Iris pigment epithelial cell (primary cell): ENCODE results near the gene PTX4.

ENCODE experiments used
- DNase-seq: peaks from one replicate; pipeline ENCODE4 v3.0.0-alpha.2; 2011; ENCODE audit warnings: low read depth

Gene PTX4, protein sequence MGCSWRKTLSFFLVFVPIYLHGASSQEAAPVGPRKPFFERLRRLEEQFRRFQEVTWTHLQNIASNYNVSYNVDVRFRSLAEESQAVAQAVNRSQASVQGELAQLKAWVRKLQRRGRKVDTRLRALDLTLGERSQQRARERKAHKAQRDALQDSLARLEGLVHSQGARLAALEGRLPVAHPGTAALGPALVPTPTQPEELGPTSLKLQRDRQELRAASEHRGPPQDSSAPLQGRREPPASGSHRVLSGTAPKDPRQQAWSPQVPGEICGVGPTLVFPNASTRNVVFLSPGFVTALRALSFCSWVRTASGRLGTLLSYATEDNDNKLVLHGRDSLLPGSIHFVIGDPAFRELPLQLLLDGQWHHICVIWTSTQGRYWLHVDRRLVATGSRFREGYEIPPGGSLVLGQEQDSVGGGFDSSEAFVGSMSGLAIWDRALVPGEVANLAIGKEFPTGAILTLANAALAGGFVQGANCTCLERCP

DNA sequence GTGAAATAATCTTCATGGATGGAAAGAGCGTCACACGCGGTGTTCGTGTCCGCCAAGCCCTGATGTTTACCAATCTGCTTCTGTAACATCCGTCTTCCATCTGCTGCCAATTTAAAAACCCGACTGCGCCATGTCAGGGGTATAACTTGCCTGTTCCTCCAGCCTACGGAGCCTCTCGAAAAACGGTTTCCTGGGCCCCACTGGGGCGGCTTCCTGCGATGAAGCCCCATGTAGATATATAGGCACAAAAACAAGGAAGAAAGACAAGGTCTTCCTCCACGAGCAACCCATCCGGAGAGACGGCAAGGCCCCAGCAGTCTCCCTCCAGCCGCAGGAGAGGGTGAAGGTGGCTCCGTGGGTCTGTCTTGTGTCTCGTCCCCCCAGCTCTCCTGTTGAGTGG lies at the start of gene PTX4:
Gene PTX4 (minus strand): TSS at position 326 of the 400 bp plus-strand sequence. CDS start 35 bp downstream, at position 291.
- no peak for DNase-seq

DNA sequence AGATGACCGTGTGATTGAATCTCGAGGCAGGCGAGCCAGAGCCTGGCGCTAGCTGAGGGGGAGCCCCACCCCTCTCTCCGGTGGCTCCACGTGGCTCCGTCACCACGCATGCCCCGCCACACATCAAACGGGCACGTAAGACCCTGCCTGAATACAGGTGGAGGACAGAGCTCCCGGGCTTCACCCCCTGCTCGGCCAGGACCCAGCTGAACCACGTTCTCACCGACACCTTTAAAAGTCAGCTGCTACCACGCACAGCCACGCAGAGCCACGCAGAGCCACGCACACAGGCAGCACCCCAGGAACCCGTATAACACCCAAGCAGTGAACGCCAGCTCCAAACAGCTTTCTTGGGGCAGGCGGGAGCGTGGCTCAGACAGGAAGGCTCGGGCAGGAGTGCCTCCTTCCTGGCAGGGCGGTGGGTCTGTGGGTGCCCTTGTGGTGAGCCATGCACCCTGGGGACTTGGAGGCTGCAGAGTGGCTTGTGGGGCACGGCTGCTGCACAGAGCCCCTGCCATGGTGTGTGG lies 49.1 kb upstream of the PTX4 start:
- no peak for DNase-seq

DNA sequence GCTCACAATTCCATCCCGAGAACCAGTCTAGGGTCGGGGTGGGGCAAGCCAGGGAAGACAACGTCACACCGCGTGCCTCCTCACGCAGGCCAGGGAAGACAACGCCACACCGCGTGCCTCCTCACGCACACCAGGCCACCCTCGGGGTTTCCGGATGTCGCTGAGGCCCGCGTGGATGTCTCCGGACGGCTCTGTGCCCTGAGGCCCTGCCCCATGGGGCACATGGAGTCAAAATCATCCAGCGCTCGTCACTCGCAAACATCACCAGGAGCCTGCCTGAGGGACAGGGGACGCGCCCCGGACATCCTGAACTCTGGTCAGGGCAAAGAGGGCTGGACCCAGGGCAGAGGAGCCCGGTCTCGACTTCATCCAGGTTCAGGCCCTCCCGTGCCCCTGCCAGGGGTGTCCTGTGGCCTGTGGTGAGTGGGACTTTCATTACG lies 48.4 kb upstream of the PTX4 start:
- no peak for DNase-seq

DNA sequence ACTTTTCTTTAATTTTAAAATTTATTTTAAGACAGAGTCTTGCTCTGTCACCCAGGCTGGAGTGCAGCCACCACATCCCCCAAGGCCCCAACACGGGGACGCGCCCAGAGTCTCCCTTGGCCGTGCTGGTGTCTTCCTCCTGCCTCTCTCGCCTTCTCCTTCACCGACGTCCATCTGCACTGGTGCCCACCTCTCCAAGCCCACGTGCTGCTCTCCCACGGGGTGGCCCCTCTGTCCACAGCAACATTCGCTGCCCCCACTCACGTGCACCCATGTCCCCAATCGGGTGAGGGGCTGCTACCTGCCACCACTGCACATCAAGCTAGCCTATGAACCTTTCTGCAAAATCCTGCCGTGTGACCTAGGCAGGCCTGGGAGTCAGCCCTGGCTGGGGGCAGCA lies 47.9 kb upstream of the PTX4 start:
- DNase-seq, result no peak

DNA sequence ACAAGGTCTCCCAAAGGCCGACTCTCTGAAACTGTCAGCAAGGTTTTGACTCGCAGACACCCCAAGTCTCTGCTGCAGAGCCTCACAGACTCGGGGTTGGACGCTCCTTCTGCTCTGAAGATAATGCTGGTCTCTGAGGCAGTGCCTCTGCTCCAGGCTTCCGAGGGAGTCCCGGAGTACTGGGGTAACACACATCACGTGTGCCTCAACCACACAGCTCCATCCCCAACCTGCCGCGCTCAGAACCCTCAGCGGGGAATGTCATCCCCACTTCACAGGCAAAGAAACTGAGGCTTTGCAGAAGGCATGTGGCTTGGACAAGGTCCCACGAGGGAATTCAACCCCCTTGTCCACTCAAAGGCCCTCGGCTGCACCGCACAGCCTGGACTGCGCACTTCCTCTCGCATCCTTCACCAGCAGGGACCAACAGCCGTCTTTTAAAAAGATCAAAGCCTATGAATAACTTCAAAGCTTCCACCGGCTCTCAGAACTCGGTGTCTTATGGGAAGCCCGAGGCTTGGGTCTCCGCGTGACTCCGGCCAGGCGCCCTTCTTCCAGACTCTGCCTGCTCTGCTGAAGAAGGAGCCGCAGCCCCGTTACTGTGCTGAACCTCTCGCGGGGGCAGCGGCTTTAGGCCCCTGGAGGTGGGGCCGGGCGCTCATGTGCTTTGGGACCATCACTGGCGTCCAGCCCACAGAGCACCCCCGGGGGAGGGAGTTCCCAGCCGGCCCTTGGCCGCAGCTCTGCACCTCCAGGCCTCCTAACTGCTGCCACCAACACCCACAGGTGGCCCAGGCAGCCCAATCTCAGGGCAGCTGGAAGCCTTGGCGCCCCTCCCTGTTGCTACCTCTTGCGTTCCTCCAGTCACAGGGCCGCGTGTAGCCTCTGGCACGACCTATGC lies 46.9 kb upstream of the PTX4 start:
- peak; percentile 65 for DNase-seq

DNA sequence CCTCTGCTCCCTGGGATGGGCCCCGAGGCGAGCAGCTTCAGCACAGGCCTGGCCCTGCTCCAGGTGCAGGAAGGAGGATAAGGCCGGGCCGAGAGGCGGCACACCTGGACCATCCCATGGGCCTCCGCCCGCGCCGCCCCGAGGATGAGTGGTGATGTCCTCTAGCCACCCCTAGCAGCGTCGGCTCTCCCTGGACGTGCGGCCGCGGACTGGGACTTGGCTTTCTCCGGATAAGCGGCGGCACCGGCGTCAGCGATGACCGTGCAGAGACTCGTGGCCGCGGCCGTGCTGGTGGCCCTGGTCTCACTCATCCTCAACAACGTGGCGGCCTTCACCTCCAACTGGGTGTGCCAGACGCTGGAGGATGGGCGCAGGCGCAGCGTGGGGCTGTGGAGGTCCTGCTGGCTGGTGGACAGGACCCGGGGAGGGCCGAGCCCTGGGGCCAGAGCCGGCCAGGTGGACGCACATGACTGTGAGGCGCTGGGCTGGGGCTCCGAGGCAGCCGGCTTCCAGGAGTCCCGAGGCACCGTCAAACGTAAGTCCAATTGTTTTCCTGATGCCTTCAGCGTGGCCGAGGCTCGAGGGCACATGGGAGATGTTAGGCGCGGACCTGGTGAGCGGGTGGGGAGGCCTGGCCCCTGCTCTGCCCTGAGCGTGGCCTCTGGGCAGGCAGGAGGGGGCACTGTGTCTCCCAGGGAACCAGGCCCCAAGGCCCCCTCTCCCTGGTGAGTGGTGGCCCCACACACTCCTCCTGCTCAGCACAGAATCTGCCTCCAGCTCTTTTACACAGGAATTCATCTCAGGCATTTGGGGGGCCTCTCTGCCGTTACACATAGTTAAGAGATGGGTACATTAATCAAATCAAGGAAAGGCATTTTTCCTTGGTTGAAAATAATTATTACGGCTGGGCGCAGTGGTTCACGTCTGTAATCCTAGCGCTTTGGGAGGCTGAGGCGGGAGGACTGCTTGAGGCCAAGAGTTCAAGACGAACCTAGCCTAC lies 45.6 kb upstream of the PTX4 start:
- peak; percentile 34 for DNase-seq

DNA sequence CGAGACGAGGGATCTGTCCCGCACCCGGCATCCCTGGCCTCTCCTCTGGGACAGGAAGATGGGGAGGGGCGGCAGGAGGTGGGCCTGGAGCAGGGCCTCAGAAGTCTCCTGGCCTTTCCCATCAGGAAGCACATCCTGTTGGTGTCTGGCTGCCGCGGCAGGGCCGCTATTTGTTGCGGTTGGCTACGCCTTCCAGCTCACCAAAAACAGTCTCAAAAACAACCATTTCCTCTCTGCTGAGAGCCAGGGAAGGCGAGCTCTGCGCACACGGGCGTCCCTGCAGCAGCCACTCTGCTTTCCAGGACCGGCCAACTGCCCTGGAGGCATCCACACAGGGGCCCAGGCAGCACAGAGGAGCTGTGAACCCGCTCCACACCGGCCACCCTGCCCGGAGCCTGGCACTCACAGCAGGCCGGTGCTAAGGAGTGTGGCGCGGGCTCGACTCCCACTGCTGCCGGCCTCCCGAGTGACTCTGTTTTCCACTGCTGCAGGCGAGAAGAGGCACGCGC lies 44.8 kb upstream of the PTX4 start, which contains the start of gene TMEM204:
Gene TMEM204 (plus strand): TSS at position 224 of the 509 bp plus-strand sequence. CDS start 610 bp downstream, outside the sequence.
- DNase-seq, result peak; percentile 75

DNA sequence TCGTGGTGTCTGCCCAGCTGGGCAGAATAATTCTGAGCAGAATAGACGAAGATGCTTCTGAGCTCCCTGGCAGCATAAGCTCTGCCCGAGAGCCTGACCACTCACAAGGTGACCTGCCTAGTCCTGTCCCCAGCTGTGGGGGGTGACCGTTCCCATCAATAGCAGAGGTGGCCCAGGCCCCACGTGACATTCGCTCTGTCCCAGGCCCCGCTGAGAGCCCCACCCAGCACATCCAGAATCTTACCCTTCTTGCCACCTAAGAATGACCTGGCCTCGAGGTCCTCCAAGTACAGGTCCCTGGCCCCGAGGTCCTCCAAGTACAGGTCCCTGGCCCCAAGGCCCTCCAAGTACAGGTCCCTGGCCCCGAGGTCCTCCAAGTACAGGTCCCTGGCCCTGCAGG lies 44.0 kb upstream of the PTX4 start:
- DNase-seq, result no peak

DNA sequence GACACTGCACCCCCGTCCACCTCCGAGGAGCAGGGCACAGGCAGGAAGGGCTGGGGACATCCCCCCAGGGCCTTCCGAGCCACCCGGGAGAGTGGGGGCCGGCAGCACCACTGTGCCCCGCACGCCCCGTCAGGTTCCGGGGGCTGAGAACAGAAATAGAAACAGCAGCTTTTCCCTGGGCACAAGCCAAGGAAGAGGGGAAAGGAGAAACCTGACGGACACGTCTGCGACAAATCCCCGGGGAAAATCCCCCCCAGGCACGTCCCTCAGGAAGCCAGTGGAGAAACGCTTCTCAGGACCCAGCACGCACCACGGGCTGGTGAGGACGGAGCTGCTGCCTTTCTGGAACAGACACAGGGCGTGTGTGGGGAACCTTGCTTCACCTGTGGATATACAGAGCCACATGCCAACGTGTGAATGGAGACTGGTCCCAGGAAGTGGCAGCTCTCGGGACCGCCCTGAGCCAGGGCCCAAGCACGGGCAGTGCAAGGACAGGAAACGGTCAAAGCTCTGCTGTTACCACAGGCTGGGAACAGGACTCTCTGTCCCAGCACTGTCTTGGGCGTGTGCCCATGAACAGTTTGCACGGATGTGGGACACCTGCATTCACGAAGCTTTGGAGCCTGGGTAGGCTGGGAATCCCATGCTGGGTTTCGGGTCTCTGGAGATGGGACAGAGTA lies 43.5 kb upstream of the PTX4 start:
- peak; percentile 35 for DNase-seq

DNA sequence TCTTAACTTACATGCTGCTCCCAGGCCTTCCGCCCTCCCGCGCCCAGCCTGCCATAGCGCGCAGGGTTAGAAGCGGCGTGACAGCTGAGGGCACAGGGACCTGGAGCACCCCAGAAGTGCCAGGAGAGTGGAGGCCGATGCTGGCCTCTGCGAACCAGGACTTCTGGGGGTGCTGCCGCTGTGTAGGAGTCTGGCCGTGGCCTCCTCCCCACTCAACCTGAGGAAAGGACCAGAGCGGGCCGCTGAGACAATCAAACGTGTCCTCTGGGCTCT lies 42.8 kb upstream of the PTX4 start:
- DNase-seq, result no peak

DNA sequence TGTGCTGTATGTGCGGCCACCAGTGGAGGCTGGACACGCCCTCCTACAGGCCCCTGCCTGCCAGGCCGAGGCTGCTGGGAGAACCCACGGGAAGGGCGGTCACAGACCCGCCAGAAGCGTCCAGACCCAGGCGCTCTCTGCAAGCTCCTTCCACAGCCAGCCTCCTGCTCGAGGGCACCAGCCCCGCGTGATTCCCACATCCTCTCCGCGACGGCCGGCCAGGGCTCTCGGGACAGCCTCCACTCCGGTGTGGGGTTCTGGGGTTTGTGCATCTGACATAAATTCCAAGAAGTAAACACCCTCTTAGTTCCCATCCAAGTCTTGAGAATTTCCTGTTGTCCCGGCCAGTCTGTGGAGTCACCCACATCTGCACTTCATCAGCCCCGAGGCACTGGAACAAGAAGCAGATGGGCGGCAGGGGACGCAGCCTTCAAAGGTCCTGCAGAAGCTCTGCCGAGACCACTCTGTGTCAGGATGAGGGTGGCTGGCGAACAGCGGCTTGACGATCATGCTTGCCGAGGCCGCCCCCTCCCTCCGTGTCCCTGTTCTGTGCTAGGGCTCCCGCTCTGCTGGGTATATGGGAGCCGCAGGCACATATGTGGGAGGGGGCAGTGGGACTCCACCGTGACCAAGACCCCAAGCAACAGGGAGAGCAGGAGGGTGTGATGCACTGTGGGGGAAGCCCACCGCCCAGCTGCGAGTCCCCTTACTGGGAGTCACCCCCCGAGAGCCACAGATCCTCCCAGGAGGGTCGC lies 42.3 kb upstream of the PTX4 start:
- peak; percentile 66 for DNase-seq

DNA sequence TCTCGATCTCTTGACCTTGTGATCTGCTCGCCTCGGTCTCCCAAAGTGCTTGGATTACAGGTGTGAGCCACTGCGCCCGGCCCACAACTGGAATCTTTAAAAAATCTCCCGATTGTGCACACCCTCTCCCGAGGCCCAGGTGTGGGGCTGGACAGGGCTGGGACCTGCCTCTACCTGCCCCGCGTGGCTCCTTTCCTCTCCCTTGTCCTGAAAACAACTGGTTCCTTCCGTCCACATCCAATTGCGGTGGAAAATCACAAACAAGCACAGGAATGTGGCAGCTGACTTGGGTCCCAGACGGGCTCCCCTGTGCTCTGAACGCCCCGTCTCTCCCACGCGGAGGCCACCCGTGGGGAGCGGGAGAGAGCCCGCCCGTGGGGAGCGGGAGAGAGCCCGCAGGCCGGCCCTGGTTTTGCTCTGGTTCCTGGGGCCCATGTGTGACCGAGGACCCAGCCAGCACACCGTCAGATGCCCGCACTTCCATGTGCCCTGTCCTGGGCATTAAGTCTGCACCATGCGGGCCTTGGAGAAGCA lies 41.7 kb upstream of the PTX4 start:
- DNase-seq, result no peak

DNA sequence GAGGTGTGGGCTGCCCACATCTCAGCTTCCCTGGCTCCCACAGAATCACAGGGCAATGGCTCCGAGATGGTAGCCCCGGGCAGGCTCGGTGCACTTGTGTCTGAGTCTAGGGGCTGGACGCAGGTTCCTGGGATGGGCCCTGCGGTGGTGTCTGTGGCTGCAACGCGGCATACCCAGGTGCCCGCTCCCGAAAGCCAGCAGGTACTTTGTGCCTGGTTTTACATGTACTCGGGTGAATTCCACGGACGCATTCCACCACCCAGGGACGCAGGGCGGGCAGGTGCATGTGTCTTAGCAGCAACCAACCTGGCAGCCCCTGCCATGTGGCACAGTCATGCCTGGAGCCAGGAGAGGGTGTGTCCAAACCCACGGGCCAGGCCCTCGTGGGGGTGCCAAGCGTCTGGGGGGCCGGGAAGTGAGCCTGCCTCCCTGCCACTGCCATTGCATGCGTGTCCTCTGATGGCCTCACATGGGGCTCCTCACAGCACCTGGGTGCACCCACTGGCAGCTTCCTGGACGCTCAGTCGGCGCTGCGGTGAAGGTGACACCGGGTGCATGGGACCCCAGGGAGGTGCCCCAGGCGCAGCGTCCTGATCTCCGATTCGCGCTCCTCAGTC lies 40.3 kb upstream of the PTX4 start:
- DNase-seq, result no peak

DNA sequence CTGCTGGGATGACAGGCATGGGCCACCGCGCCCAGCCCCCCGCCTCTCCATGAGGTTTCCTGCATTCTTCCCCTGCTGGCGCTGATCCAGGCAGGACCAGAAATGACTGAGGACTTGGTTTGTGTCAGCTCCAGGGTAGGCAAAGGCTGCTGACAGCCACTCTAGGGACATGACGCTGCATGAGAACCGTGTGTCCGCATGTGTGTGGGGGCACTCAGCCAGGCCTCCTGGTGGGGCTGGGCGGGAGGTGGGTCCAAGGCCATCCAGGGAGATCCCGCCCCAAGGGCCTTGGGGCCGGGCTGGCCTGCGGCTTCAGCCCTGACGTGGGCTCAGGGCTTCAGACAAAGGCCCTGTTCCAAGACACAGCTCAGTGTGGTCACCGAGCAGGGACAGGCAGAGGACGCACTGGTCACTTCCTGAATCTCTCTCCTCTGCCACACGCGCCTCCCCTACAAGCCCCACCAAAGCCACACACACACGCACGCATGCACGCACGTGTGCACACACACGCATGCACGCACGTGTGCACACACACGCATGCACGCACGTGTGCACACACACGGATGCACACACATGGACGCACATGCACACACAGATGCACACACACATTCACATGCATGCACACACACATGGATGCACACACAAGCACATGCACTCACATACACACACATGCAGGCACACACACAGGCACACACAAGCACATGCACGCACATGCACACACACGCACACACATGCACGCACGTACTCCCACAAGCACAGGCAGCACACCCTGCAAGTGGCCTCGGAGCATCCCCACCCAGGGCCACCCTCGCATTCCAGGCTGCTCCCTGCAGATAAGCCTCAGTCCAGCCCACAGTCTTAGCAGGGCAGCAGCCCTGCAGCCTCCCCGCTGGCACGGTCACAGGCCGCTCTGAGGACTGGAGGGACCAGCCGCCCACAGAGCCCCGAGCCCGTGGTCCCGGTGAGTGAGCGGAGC lies 39.4 kb upstream of the PTX4 start:
- DNase-seq, result no peak

DNA sequence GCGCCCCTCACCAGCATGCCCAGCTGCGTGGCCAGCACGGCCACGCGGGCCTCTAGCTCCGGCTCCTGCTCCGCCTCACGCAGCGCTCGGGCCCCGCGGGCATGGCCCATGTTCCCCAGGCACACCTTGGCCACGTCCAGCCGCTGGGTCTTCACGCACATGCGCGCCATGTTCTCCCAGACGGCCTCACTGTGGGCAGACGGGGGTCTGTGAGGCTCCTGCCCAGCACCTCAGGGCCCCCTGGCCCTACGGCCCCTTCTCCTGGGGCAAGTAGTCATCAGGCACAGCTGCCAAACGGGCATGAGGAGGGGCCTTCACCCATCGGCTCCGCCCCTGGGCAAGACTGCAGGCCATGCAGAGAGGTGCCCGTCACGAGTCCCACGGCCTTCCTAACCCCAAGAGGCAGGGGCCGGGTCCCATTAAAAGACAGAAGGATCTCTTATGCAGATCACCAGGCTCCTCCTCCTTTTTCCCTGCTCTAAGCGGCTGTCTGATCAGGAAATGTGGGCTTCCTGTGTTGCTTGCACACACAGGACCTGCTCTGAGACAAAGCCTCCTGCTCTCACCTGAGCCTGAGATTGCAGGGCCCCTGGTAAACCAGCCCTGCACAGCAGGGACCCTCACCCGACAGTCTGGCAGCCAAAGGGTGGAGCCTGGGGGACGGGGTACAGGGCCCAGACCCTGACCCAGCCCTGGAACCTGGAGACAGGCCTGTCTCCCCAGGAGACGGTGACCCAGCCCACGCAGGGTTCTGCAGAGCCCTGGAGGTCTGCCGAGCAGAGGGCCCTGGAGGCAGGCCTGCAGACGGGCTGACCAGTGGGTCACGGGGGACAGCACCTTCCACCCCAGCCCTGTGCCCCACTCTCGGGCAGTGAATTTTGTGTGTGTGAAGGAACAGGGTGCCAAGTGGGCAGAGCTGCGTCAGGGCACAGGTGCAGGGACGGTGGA lies 38.1 kb upstream of the PTX4 start:
- no peak for DNase-seq

DNA sequence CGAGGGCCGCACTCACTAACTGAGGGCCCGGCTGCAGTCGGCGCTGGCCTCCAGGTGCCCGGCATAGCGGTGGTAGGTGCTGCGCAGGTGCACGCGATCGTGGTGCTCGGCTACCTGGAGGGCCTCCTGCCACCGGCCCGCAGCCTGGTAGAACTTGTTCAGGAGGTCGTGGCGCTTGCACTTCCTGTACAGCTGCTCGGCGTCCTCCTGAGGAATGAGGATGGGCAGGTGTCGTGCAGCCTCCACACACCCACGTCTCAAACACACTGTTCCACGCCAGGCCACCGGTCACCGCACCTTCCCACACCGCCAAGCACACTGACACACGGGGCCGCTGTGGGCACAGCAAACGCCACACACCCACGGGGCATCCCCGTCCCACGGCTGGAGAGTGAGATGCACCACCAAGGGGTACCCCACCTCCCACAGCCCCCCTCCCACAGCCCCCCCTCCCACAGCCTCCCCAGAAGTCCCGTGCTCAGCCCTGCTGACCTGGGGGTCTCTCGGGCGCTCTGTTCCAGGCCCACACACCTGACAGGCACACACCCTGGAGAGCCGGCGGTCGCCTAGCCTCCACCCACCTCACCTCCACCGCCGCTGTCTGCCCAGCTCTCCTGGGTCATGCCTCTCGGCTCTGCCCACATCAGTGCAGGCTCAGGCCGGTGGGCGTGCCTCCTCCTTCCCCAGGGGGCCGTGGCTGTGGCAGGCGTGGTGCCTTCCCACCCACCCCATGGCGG lies 37.3 kb upstream of the PTX4 start:
- no peak for DNase-seq
